ENCODE data around the gene STXBP4. TPM values are rescaled to one million over a fixed set of nuclear protein-coding genes. Genes with fewer than 3 reads are reported as not detected.

The STXBP4 gene
- total and polyA plus RNA-seq, 2 donors (not counting 3 experiments of a cell fraction or from before 2014, with no cell fraction given): 1.9 to 12.9 TPM

DNA sequence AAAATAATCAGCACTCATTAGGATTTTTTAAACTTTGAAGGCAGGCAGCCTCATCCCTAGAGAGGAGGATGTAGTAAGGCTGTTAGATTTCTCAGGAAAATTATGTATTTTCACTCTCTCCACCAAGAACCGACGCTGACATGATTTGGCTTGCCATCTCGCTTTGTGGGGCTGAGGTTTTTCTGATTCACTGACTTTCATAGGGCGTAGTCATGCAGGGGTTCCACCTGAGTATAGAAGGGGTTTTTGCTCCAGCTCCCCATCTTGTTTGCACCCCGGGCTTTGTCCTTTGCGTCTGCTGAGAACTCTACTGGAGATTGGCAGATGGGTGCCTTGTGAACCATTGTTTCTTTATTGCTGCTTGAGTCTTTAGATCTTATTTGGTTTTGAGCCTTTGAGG is 47.7 kb upstream of the STXBP4 start:
- DNase-seq (ENCODE audit: low read depth, low spot score) (no peak), FAIRE-seq (no peak)
- H3K4me3 ChIP-seq (replicated peaks in 1 of 3; ENCODE audit: insufficient read depth in 1 of 3, low read depth in 1 of 3, low read length in 3 of 3): no peak overlapping the region
- intact Hi-C loops (cut with micrococcal nuclease): no loop called here
- no peak overlapping the region for H3K27ac ChIP-seq (ENCODE audit: insufficient read depth, low read depth, low read length)
- no peaks in the 10 kb centered on the region for H3K9me1 ChIP-seq (replicated peaks; ENCODE audit: control insufficient read depth, extremely low read depth, insufficient read depth, low read length)
- no peak overlapping the region for H3K4me2 ChIP-seq (ENCODE audit: insufficient read depth, low read length)
- H3K9me3 ChIP-seq (replicated peaks; ENCODE audit: control insufficient read depth, insufficient read depth, low read length): no peaks in the 10 kb centered on the region
- H4K20me1 ChIP-seq (replicated peaks; ENCODE audit: control insufficient read depth, extremely low read depth, insufficient read depth, low read length): no peaks in the 10 kb centered on the region
- no peaks in the 10 kb centered on the region for H3K36me3 ChIP-seq (ENCODE audit: control insufficient read depth in 2 of 2, extremely low read depth in 1 of 2, insufficient read depth in 2 of 2, low read length in 2 of 2)
- no peak overlapping the region for H2AFZ ChIP-seq (ENCODE audit: low read depth, low read length)
- no peaks in the 10 kb centered on the region for H3K4me1 ChIP-seq (ENCODE audit: control insufficient read depth, extremely low read depth, insufficient read depth, low read length)
- POLR2A ChIA-PET: no interaction called here
- no peaks in the 10 kb centered on the region for H3K79me2 ChIP-seq (ENCODE audit: control insufficient read depth, insufficient read depth, low read length)
- no TSS peak for BruUV-seq (replicated peaks)
- dilution Hi-C loops (cut with MboI; ENCODE audit: extremely low pct_ligation_motif_present, low sequenced_read_pairs): no loop called here
- no peak overlapping the region for H3K9ac ChIP-seq (replicated peaks; ENCODE audit: extremely low read depth, insufficient read depth, low read length)
- TF ChIP-seq POLR2AphosphoS5 (IDR thresholded peaks at IDR 0.05; ENCODE audit: insufficient read depth, low read depth, low read length) (no peak), JUN (IDR thresholded peaks at IDR 0.05; ENCODE audit: borderline replicate concordance, insufficient read depth, insufficient read length, low read depth) (no peak), FOS (IDR thresholded peaks at IDR 0.05; ENCODE audit: borderline replicate concordance, insufficient read depth, low read length) (no peak), MYC (IDR thresholded peaks at IDR 0.05; ENCODE audit: low read depth, low read length) (no peak), MAX (IDR thresholded peaks at IDR 0.05; ENCODE audit: insufficient read depth, insufficient read length) (no peak), CTCF (IDR thresholded peaks at IDR 0.05; ENCODE audit: extremely low read depth in 1 of 2, insufficient read depth in 1 of 2, low read depth in 1 of 2, low read length in 2 of 2) (no peak), GATA2 (IDR thresholded peaks at IDR 0.05; ENCODE audit: insufficient read depth, insufficient read length, low read depth, low read length) (no peak), POLR2A (IDR thresholded peaks at IDR 0.05; ENCODE audit: low read depth, low read length) (no peak), EZH2 (IDR thresholded peaks at IDR 0.05; ENCODE audit: borderline replicate concordance, low read depth, low read length, severe bottlenecking) (no peak)
- H3K27me3 ChIP-seq (ENCODE audit: control insufficient read depth in 2 of 2, insufficient read depth in 2 of 2, low read length in 2 of 2): no peaks in the 10 kb centered on the region
- CTCF ChIA-PET: no interaction called here
